Stimulated activated CD8-positive, alpha-beta memory T cell treated with anti-CD3 and anti-CD28 coated beads, Interleukin-12 subunit alpha, Interleukin-12 subunit beta, amount 100 ng/mL, for 24 hours (primary cell): ENCODE measurements around the gene FGF18.
"Not testable (repeated sequence)": the region's sequence is repeated elsewhere in the genome, so short reads cannot be mapped to it uniquely, and the experiment has no call there.

Experiments
- DNase-seq: peaks from one replicate; pipeline ENCODE4 v3.0.0-alpha.2; 2020; ENCODE audit errors: extremely low read depth

Gene FGF18

GRCh38 chr5:171400169-171400568, 19.3 kb upstream of the FGF18 start:
- no peak for DNase-seq

- no peak for DNase-seq
These were observed 18.1 kb upstream of the FGF18 start for GRCh38 chr5:171401167-171401947.

DNA sequence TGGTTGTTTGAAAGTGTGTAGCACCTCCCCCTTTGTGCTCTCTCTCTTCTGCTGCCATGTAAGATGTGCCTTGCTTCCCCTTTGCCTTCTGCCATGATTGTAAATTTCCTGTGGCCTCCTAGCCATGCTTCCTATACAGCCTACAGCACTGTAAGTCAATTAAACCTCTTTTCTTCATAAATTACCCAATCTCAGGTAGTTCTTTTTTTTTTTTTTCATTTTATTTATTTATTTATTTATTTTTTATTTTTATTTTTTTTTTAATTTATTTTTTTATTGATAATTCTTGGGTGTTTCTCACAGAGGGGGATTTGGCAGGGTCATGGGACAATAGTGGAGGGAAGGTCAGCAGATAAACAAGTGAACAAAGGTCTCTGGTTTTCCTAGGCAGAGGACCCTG, 16.7 kb upstream of the FGF18 start:
- not testable (repeated sequence) for DNase-seq

- no peak for DNase-seq
These were observed 13.8 kb upstream of the FGF18 start for GRCh38 chr5:171405615-171406014.

DNA sequence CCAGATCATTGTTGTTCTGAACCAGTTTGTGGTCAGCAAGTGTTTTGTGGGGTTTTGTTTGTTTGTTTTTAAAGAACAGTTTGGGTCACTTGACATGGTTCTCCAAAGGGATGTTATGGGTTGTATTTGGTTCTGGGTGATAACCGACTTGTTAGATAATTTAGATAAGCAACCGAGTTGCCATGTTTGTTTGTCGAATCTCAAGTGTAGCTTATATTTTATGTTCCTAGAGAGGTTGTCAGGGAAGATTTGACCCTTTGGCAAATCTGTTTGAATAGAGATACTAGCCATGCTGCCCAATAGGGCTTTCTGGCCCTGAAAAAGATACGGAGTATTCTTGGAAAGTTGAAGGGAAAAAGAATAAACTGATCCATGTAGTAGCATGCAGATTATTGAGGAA, 12.2 kb upstream of the FGF18 start:
- no peak for DNase-seq

DNA sequence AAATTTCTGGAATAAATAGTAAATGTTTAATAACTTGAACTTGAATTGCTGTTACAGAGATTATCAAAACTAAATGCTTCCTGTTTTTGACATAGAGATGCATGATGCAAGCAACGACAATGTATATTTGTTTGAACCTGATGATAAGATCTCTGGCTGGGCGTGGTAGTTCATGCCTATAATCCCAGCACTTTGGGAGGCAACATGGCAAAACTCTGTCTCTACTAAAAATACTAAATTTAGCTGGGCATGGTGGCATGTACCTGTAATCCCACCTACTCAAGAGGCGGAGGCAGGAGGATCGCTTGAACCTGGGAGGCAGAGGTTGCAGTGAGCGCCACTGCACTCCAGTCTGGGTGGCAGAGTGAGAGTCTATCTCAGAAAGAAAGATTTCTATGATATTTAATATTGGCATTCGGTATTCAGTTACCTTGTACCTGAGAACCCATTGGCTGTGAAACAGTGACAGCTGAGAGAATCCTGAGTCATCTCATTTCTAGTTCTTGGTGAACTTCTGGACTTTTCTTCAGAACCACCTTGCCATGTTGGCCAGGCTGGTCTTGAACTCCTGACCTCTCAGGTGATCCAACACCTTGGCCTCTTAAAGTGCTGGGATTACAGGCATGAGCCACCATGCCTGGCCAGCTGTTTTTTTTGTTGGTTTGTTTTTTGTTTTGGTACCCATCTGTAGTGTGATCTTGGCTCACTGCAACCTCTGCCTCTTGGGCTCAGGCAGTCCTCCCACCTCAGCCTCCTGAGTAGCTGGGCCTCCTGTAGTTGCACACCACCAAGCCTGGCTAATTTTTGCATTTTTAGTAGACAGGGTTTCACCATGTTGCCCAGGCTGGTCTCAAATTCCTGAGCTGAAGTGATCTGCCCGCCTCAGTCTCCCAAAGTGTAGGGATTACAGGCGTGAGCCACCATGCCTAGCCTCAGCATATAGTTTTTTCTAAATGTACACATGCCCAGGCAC, 10.0 kb upstream of the FGF18 start:
- no peak for DNase-seq

DNA sequence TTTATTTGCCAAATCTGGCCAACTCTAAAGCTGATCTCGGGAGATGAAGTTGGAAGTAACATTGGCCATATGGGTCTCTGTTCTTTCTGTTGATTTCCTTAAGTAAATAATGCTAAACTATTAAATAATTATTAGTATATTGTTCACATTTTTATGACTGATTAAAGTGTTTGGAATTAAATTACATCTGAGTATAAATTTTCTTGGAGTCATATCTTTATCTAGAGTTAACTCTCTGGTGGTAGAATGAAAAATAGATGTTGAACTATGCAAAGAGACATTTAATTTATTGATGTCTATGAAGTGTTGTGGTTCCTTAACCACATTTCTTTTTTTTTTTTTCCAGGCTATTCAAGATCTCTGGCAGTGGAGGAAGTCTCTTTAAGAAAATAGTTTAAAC, 9.3 kb upstream of the FGF18 start:
- no peak for DNase-seq

DNA sequence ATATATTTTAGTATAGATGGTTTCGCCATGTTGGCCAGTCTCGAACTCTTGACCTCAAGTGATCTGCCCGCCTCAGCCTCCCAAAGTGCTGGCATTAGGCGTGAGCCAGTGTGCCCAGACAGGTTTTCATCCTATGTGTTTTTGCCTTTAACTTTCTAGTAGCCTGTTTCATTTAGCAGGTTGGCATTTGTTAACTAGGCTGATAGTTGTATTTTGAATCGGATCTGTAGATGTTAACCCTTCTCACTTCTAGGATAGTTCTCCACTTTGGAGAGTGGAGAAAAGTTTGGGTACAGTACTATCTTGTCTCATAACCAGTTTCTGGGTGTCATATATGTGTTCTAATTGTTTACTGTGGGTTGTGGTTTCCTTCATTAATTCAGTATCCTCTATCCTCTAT, 7.3 kb upstream of the FGF18 start:
- no peak for DNase-seq

GRCh38 chr5:171413153-171413910, 6.1 kb upstream of the FGF18 start:
- no peak for DNase-seq

DNA sequence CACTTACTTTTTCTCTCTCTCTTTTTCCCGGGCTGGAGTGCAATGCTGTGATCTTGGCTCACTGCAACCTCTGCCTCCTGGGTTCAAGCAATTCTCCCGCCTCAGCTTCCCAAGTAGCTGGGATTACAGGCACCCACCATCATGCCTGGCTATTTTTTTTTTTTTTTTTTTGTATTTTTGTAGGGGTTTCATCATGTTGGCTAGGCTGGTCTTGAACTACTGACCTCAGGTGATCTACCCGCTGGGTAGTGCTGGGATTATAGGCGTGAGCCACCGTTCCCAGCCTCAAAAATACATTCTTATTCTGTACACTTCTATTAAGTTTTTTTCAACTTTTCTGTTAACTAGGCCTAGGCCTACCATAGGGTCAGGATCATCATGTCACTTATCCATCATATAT, 5.5 kb upstream of the FGF18 start:
- DNase-seq = not testable (repeated sequence)

- no peak for DNase-seq
These were observed 4.2 kb upstream of the FGF18 start for GRCh38 chr5:171415115-171415730.

DNA sequence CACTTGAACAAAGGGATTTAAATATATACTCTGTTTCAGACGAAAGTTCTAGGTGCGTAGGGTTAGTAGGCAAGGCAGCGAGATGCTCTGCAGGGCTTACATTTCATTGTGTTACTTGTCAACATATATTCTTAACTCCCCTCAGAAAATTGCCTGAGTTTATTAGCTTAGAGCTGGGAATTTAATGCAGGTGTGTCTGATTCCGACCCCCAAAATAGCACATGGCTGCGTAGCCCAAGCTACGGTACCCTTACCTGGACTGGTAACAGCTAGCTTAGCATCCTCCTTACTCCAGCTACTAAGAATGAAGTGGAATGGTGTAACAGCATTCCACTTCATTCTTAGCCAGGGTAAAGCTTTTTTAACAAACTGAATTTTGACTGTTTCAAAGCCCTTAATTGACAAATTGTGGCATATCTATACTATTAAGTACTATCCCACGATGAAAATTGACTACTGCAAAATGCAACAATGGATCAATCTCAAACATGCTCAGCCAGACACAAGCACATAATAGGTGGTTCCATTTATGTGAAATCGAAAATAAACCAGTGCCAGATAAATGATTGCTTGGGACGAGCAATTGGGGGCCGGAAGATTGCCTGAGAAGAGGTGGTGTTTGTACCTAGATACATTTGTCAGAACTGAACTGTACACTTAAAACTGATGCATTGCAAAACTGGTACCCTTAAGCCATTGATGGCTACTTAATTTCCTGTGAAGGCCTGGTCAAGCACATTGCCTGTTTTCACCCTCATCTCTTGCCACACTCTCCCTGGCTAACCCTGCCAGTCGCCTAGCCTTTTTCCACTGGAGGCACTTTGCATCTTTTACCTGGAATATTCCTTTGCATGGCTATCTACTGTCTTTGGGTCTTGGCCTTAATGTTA, 3.0 kb upstream of the FGF18 start:
- DNase-seq = no peak

DNA sequence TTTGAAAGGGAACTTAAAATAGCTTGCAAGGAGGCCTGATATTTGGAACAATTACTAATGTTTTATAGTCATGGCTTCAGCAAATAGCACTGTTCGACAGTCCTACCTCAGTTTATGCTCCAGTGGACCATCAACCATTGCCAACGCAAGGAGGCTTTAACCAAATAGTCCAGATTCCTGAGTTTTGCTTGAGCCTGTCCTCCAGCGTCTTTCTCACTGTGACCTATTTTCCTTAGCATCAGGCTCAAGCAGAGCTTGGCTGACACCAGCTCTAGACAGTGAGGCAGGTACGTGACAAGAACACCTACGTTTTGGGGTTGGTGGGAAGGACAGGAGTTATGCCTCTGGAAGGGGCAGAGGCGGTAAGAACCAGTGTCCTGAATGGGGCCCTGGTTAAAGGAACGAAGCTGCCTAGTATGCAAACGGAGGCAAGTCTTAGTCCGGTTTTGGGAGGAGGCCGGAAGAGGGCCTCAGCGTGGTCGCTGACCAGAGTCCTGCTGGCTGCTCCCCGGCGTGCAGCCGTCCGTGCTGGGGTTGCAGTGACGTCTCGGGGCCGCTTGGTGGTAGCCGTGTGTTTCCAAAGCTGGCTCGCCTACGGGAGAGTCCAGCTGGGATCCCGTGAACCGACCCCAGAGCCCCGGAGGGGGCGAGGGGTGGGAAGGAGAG, 998 bp upstream of the FGF18 start:
- DNase-seq = no peak

- DNase-seq = no peak
These were observed 412 bp downstream of the FGF18 start for GRCh38 chr5:171419688-171420430.

GRCh38 chr5:171420431-171421241, 1.2 kb downstream of the FGF18 start:
- DNase-seq = no peak

DNA sequence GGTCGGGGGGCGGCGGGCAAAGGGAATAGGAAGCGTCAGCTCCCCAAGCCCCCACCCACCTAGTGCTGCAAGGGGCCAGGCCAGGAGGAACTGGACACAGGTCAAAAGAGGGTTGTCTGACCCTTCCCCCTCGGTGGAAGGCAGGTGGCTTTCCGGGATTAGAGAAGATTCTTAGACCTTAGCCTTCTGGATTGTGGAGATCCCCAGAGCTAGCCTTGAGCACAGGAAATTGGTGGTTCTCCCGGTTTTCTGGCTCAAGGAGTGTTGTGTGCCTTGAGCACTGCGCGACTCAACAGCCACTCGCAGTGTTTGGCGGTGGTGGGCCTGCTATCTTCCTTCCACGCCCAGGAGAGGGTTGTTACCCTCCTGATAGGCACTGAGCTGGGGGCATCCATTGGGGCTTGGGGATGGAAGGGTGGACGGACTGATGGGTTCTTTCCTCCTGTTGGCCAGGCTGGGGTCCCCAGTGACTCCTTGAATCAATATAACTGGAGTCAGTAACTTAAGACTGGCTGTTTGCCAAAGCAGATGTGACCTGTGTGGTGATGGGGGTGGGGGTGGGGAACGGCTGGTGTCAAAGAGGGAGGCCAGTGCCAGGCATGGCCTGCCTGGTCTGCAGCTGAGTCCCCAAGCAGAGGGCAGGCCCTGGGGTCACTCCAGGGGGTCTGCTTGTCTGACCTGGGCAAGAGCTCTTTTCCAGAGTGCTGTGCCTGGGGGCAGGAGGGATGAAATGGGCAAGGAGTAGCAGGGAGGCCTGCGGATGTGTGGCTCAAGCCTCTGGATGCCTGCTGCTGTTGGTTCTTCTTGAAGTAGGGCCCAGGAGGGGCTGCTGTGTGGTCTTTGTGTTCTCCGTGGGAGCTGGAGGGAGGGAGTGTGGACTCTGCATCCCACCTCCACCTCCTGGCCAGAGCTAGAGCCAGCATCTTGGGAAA, 2.1 kb downstream of the FGF18 start:
- no peak for DNase-seq

- DNase-seq = no peak
These were observed 3.0 kb downstream of the FGF18 start for GRCh38 chr5:171422495-171422894.
